Liver (tissue), 9 donors: ENCODE results near the gene UBR1. TPM values are rescaled to one million over a fixed set of nuclear protein-coding genes. Genes with fewer than 3 reads are reported as not detected.

Source experiments
- DNase-seq: peaks from one replicate; pipeline ENCODE4 v3.0.0-alpha.2; 2017; ENCODE audit warnings: low spot score
- H3K27ac ChIP-seq, 2 donors: one replicate each; pipeline ENCODE4 v1.7.0; 2013; ENCODE audit warnings: inconsistent platforms in 2 of 2, low read length in 2 of 2, control low read depth in 1 of 2, low read depth in 1 of 2, mild to moderate bottlenecking in 1 of 2
- H3K27me3 ChIP-seq, 4 donors: one replicate each; pipeline versions ENCODE4 v1.6.1 to v1.7.0; 2013; ENCODE audit warnings: low read length in 3 of 4, inconsistent platforms in 1 of 4, mild to moderate bottlenecking in 1 of 4, moderate library complexity in 1 of 4; ENCODE audit not compliant: control insufficient read depth in 4 of 4, insufficient read depth in 4 of 4
- H3K36me3 ChIP-seq, 4 donors: one replicate each; pipeline versions ENCODE4 v1.6.1 to v1.7.0; 2013; ENCODE audit warnings: low read length in 3 of 4, mild to moderate bottlenecking in 3 of 4, low read depth in 1 of 4, moderate library complexity in 1 of 4; ENCODE audit not compliant: control insufficient read depth in 4 of 4, insufficient read depth in 3 of 4
- H3K4me1 ChIP-seq, 4 donors: one replicate each; pipeline versions ENCODE4 v1.6.1 to v1.7.0; 2013; ENCODE audit warnings: low read length in 3 of 4, mild to moderate bottlenecking in 3 of 4, moderate library complexity in 1 of 4; ENCODE audit not compliant: control insufficient read depth in 4 of 4, insufficient read depth in 4 of 4
- H3K4me3 ChIP-seq, 3 donors: one replicate each; pipeline versions ENCODE4 v1.6.1 to v1.7.0; 2013; ENCODE audit warnings: low read length in 3 of 3, control low read depth in 1 of 3, low read depth in 1 of 3, mild to moderate bottlenecking in 1 of 3
- H3K9ac ChIP-seq, 2 donors: one replicate each; pipeline ENCODE4 v1.7.0; 2013; ENCODE audit warnings: low read length in 2 of 2, mild to moderate bottlenecking in 2 of 2, moderate library complexity in 2 of 2, control low read depth in 1 of 2, low read depth in 1 of 2
- H3K9me3 ChIP-seq, 4 donors: one replicate each; pipeline versions ENCODE4 v1.6.1 to v1.7.0; 2013; ENCODE audit warnings: low read length in 3 of 4; ENCODE audit not compliant: control insufficient read depth in 4 of 4
- CTCF ChIP-seq: fragments of 150-350 bp; IDR thresholded peaks from 2 replicates; pipeline ENCODE4 v1.5.1; 2017; ENCODE audit warnings: improper control_type of control experiment, low read depth, low read length; ENCODE audit not compliant: missing input control
- EGR1 ChIP-seq, 2 donors: IDR thresholded peaks; 2 replicates each; pipeline ENCODE4 v1.6.1; 2016 to 2018; ENCODE audit warnings: antibody characterized with exemption in 2 of 2, low read depth in 2 of 2
- FOXA1 ChIP-seq: IDR thresholded peaks from 2 replicates; pipeline ENCODE4 v1.6.1; 2016; ENCODE audit warnings: antibody characterized with exemption
- FOXA2 ChIP-seq: IDR thresholded peaks from 2 replicates; pipeline ENCODE4 v1.6.1; 2016; ENCODE audit warnings: antibody characterized with exemption
- HNF4A ChIP-seq, 2 donors: conservative IDR thresholded peaks; 2 replicates each; pipeline ENCODE4 v1.6.1; 2016; ENCODE audit warnings: antibody characterized with exemption in 2 of 2, mild to moderate bottlenecking in 2 of 2
- HNF4G ChIP-seq: IDR thresholded peaks from 2 replicates; pipeline ENCODE4 v1.6.1; 2016; ENCODE audit warnings: antibody characterized with exemption
- JUND ChIP-seq, 2 donors: IDR thresholded peaks; 2 replicates each; pipeline ENCODE4 v1.6.1; 2016; ENCODE audit warnings: antibody characterized with exemption in 2 of 2
- MAX ChIP-seq: IDR thresholded peaks from 2 replicates; pipeline ENCODE4 v1.6.1; 2016; ENCODE audit warnings: antibody characterized with exemption
- NR2F2 ChIP-seq: IDR thresholded peaks from 2 replicates; pipeline ENCODE4 v1.6.1; 2016; ENCODE audit warnings: antibody characterized with exemption
- RXRA ChIP-seq, 2 donors: IDR thresholded peaks; 2 replicates each; pipeline ENCODE4 v1.6.1; 2017 to 2018; ENCODE audit warnings: antibody characterized with exemption in 2 of 2, mild to moderate bottlenecking in 1 of 2
- SP1 ChIP-seq: IDR thresholded peaks from 2 replicates; pipeline ENCODE4 v1.6.1; 2018; ENCODE audit warnings: antibody characterized with exemption, mild to moderate bottlenecking
- TAF1 ChIP-seq: conservative IDR thresholded peaks from 2 replicates; pipeline ENCODE4 v1.6.1; 2016; ENCODE audit warnings: antibody characterized with exemption, mild to moderate bottlenecking
- YY1 ChIP-seq: IDR thresholded peaks from 2 replicates; pipeline ENCODE4 v1.6.1; 2016; ENCODE audit warnings: antibody characterized with exemption, mild to moderate bottlenecking
- WGBS: extraction: QIAGEN DNeasy Blood & Tissue Kit; methylation state at CpG from one replicate; pipeline ENCODE4 v1.1.7; 2013; 5-methylcytosine and 5-hydroxymethylcytosine counted together
- polyA plus RNA-seq, 2 donors: library from polyadenylated mRNA; stranded (reverse) in 1 of 2; unstranded in 1 of 2; fragments of 200-250 nt in 1 of 2; fragments of >200 nt in 1 of 2; fragmentation: Nextera tagmentation in 1 of 2; extraction: Ambion mirVana in 1 of 2; gene quantifications; one replicate each; pipeline versions ENCODE4 v1.2.1 to v1.2.3, GENCODE V29; 2013 to 2015
- total RNA-seq, 2 donors: library from RNA; depleted of rRNA; stranded (reverse); fragments of >200 nt; gene quantifications; one replicate each; pipeline ENCODE4 v1.2.3, GENCODE V29; 2014
- TF ChIP-seq, protein P1 (sequence below): IDR thresholded peaks from 2 replicates; pipeline ENCODE4 v1.6.1; 2016; ENCODE audit warnings: antibody characterized with exemption, mild to moderate bottlenecking
- donor health status: healthy.
- donor health status: healthy.
- donor health status: healthy.
- donor health status: healthy.
- donor health status: healthy.

Gene UBR1
- total and polyA plus RNA-seq, 4 donors: 3.7 to 25.3 (median 10.9) TPM

- TF ChIP-seq NR2F2: no peak
- TF ChIP-seq, protein P1, sequence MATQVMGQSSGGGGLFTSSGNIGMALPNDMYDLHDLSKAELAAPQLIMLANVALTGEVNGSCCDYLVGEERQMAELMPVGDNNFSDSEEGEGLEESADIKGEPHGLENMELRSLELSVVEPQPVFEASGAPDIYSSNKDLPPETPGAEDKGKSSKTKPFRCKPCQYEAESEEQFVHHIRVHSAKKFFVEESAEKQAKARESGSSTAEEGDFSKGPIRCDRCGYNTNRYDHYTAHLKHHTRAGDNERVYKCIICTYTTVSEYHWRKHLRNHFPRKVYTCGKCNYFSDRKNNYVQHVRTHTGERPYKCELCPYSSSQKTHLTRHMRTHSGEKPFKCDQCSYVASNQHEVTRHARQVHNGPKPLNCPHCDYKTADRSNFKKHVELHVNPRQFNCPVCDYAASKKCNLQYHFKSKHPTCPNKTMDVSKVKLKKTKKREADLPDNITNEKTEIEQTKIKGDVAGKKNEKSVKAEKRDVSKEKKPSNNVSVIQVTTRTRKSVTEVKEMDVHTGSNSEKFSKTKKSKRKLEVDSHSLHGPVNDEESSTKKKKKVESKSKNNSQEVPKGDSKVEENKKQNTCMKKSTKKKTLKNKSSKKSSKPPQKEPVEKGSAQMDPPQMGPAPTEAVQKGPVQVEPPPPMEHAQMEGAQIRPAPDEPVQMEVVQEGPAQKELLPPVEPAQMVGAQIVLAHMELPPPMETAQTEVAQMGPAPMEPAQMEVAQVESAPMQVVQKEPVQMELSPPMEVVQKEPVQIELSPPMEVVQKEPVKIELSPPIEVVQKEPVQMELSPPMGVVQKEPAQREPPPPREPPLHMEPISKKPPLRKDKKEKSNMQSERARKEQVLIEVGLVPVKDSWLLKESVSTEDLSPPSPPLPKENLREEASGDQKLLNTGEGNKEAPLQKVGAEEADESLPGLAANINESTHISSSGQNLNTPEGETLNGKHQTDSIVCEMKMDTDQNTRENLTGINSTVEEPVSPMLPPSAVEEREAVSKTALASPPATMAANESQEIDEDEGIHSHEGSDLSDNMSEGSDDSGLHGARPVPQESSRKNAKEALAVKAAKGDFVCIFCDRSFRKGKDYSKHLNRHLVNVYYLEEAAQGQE: no peak
- no peak for TF ChIP-seq FOXA1
- TF ChIP-seq JUND (IDR thresholded peaks at IDR 0.05): no peak
- no peak for TF ChIP-seq CTCF
- TF ChIP-seq EGR1 (IDR thresholded peaks at IDR 0.05; ENCODE audit: low read depth in 2 of 2): no peak
- no peak for TF ChIP-seq HNF4G
- TF ChIP-seq MAX: no peak
- no peak for TF ChIP-seq RXRA (IDR thresholded peaks at IDR 0.05)
- TF ChIP-seq YY1: no peak
- TF ChIP-seq HNF4A (conservative IDR thresholded peaks at IDR 0.05): no peak
- TF ChIP-seq FOXA2: no peak
- Histone ChIP-seq H3K4me3 (no peak overlapping the region), H3K27ac (no peak overlapping the region), H3K4me1 (peaks cover 1 to 19% (median 10%) of the 10 kb centered on the region in 4 donors), H3K36me3 (no peaks in the 10 kb centered on the region), H3K9ac (no peak overlapping the region), H3K9me3 (no peaks in the 10 kb centered on the region), H3K27me3 (no peaks in the 10 kb centered on the region)
- DNase-seq: no peak
- WGBS: 93% methylated on average over 5 of the region's 5 CpGs
Measured at GRCh38 chr15:42918047-42918446, 187.8 kb downstream of the UBR1 start.

GRCh38 chr15:42915654-42916315 lies 190.1 kb downstream of the UBR1 start:
- Histone ChIP-seq H3K4me1 (peaks cover 1 to 11% (median 7%) of the 10 kb centered on the region in 4 donors), H3K9ac (no peak overlapping the region), H3K9me3 (no peaks in the 10 kb centered on the region), H3K4me3 (no peak overlapping the region), H3K27me3 (no peaks in the 10 kb centered on the region), H3K27ac (no peak overlapping the region), H3K36me3 (no peaks in the 10 kb centered on the region)
- 94% methylated on average over 3 of the region's 3 CpGs for WGBS
- TF ChIP-seq RXRA (IDR thresholded peaks at IDR 0.05): no peak
- TF ChIP-seq TAF1: no peak
- no peak for TF ChIP-seq MAX
- TF ChIP-seq SP1: no peak
- DNase-seq: no peak
